B cell (primary cell): ENCODE results near the gene PTMA. TPM values are rescaled to one million over a fixed set of nuclear protein-coding genes. Genes with fewer than 3 reads are reported as not detected.

ENCODE experiments used
- ATAC-seq: fragments of 200-7000 bp; cut with Tn5 transposase; one replicate; pipeline ENCODE4 v1.10.0; 2021; ENCODE audit warnings: low read depth, mild to moderate bottlenecking, moderate number of reproducible peaks, moderate library complexity
- CTCF ChIA-PET: fragments of 350-600 bp; sonication (Branson Sonifier 250); formaldehyde crosslinking; loops from one replicate; lab custom pipeline; 2021; ENCODE audit warnings: antibody characterized with exemption, inconsistent platforms; lab: Charles Lee
- POLR2A ChIA-PET: fragments of 350-600 bp; sonication (Branson Sonifier 250); formaldehyde crosslinking; loops from one replicate; lab custom pipeline; 2021; ENCODE audit warnings: antibody characterized with exemption; lab: Charles Lee
- DNase-seq: peaks from one replicate; pipeline ENCODE4 v3.0.0; 2013
- H2AFZ ChIP-seq: 2 replicates; pipeline ENCODE4 v1.6.1; 2012; ENCODE audit warnings: mild to moderate bottlenecking, low read depth, low read length; ENCODE audit not compliant: insufficient read depth, poor library complexity, severe bottlenecking
- H3K27ac ChIP-seq, 2 donors: 1 replicate in 1 of 2; 2 replicates in 1 of 2; pipeline ENCODE4 v1.5.1; 2012 to 2013; ENCODE audit warnings: low read length in 2 of 2, mild to moderate bottlenecking in 2 of 2, moderate library complexity in 1 of 2
- H3K27me3 ChIP-seq, 4 experiments: fragments of 200-600 bp in 1 of 4; sonication (generic) in 1 of 4; replicated peaks in 1 of 4; 1 replicate in 2 of 4; 2 replicates in 2 of 4; pipeline versions ENCODE4 v1.6.1 to v1.7.0; 2013 to 2016; ENCODE audit warnings: low read length in 3 of 4, mild to moderate bottlenecking in 2 of 4, mixed read lengths in 1 of 4, moderate library complexity in 1 of 4; ENCODE audit not compliant: insufficient read depth in 4 of 4, control insufficient read depth in 3 of 4; ENCODE audit errors: control extremely low read depth in 1 of 4
- H3K36me3 ChIP-seq, 2 experiments: replicated peaks in 1 of 2; 1 replicate in 1 of 2; 2 replicates in 1 of 2; pipeline versions ENCODE4 v1.6.1 to v1.7.1; 2013; ENCODE audit warnings: low read length in 1 of 2; ENCODE audit not compliant: insufficient read depth in 2 of 2, control insufficient read depth in 1 of 2; ENCODE audit errors: control extremely low read depth in 1 of 2, extremely low read depth in 1 of 2
- H3K4me1 ChIP-seq, 2 donors: fragments of 200-600 bp in 1 of 2; sonication (generic) in 1 of 2; 1 replicate in 1 of 2; 2 replicates in 1 of 2; pipeline versions ENCODE4 v1.5.1 to v1.6.1; 2013 to 2017; ENCODE audit warnings: low read length in 2 of 2; ENCODE audit not compliant: control insufficient read depth in 2 of 2, insufficient read depth in 2 of 2
- H3K4me2 ChIP-seq: replicated peaks from 2 replicates; pipeline ENCODE3; 2012; ENCODE audit warnings: mild to moderate bottlenecking, low read depth, low read length; ENCODE audit not compliant: poor library complexity, severe bottlenecking
- H3K4me3 ChIP-seq, 5 experiments: fragments of 200-600 bp in 1 of 5; sonication (generic) in 1 of 5; 1 replicate in 3 of 5; 2 replicates in 2 of 5; pipeline versions ENCODE4 v1.5.1 to v1.7.0; 2011 to 2016; ENCODE audit warnings: low read length in 4 of 5, mild to moderate bottlenecking in 4 of 5, low read depth in 2 of 5, control low read depth in 1 of 5, moderate library complexity in 1 of 5; ENCODE audit not compliant: insufficient read depth in 1 of 5; ENCODE audit errors: control extremely low read depth in 1 of 5, extremely low read depth in 1 of 5
- H3K79me2 ChIP-seq: fragments of 200-600 bp; sonication (generic); one replicate; pipeline ENCODE4 v1.6.0; 2016; ENCODE audit warnings: low read length; ENCODE audit not compliant: control insufficient read depth, insufficient read depth
- H3K9ac ChIP-seq: fragments of 200-600 bp; sonication (generic); 2 replicates; pipeline ENCODE4 v1.6.1; 2017; ENCODE audit warnings: mild to moderate bottlenecking, low read length, moderate library complexity
- H3K9me3 ChIP-seq, 3 donors: one replicate each; pipeline versions ENCODE4 v1.6.1 to v1.7.1; 2013; ENCODE audit warnings: low read length in 2 of 3; ENCODE audit not compliant: control insufficient read depth in 2 of 3, insufficient read depth in 1 of 3; ENCODE audit errors: control extremely low read depth in 1 of 3
- H4K20me1 ChIP-seq: 2 replicates; pipeline ENCODE4 v1.6.0; 2012; ENCODE audit warnings: mild to moderate bottlenecking, low read length; ENCODE audit not compliant: insufficient read depth, control insufficient read depth, poor library complexity, severe bottlenecking
- H3K27ac Mint-ChIP-seq: one replicate; pipeline ENCODE4 v1.8.0; 2021; ENCODE audit warnings: mixed read lengths
- H3K27me3 Mint-ChIP-seq: one replicate; pipeline ENCODE4 v1.8.0; 2021; ENCODE audit warnings: mixed read lengths
- H3K4me1 Mint-ChIP-seq: one replicate; pipeline ENCODE4 v1.8.0; 2021; ENCODE audit warnings: mixed read lengths
- H3K4me3 Mint-ChIP-seq: one replicate; pipeline ENCODE4 v1.8.0; 2021; ENCODE audit warnings: mixed read lengths
- H3K9me3 Mint-ChIP-seq: one replicate; pipeline ENCODE4 v1.8.0; 2022; ENCODE audit warnings: mixed read lengths; ENCODE audit not compliant: insufficient read depth
- EZH2 ChIP-seq: IDR thresholded peaks from 2 replicates; pipeline ENCODE4 v1.6.1; 2012; ENCODE audit warnings: borderline replicate concordance, low read depth, mild to moderate bottlenecking, moderate library complexity, low read length; ENCODE audit not compliant: insufficient read depth, poor library complexity, severe bottlenecking
- WGBS: methylation state at CpG from one replicate; pipeline ENCODE4 v1.1.5; 2013; ENCODE audit warnings: missing lambda C conversion rate; ENCODE audit not compliant: insufficient coverage; 5-methylcytosine and 5-hydroxymethylcytosine counted together
- intact Hi-C: fragments of 100-400 bp; cut with micrococcal nuclease; formaldehyde crosslinking; loops from one replicate; pipeline ENCODE4 v1.10.0; 2022
- polyA plus RNA-seq: library from polyadenylated mRNA; depleted of rRNA; stranded (reverse); fragments of >200 nt; gene quantifications from 2 replicates; pipeline ENCODE4 v1.2.3, GENCODE V29; 2012
- total RNA-seq, 2 donors: library from RNA; stranded (reverse); fragments of 120-200 nt in 1 of 2; gene quantifications; 1 replicate in 1 of 2; 2 replicates in 1 of 2; pipeline versions ENCODE4 v1.2.3 to v1.2.4, GENCODE V29; 2013 to 2022
- TF ChIP-seq, protein P1 (sequence below): fragments of 200-600 bp; IDR thresholded peaks from one replicate; pipeline ENCODE4 v1.8.0; 2022; ENCODE audit warnings: antibody characterized with exemption, mild to moderate bottlenecking

Gene PTMA
- total and polyA plus RNA-seq, 2 donors (not counting 1 experiment from before 2014, with no cell fraction given): 713 to 2,282 TPM

DNA sequence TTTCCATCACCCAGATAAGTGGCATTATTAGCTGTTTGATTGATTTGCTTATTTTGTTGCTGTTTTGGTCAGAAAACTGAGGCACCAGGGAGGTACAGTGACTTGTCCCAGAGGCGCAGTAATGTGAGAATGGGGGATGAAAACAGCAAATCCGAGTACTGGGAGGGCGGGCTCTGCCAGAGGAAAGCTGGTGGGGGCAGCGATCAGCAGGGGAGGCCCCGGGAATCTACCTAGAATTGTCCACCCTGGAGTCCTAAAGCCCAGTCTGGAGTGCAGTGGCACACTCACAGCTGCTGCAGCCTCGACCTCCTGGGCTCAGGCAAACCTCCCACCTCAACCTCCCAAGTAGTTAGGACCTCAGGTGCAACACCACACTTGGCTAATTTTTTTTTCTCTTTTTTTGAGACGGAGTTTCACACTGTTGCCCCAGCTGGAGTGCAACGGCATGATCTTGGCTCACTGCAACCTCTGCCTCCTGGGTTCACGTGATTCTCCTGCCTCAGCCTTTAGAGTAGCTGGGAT lies 17.0 kb upstream of the PTMA start:
- DNase-seq (no peak), ATAC-seq (no peak)
- Histone ChIP-seq H3K27ac (no peak overlapping the region), H3K79me2 (peaks cover 3% of the 10 kb centered on the region), H3K4me2 (no peak overlapping the region), H3K36me3 (no peaks in the 10 kb centered on the region), H3K27me3 (no peaks in the 10 kb centered on the region), H4K20me1 (no peaks in the 10 kb centered on the region), H3K4me1 (peaks cover 9 to 13% of the 10 kb centered on the region in 2 donors), H3K9me3 (no peaks in the 10 kb centered on the region), H2AFZ (no peak overlapping the region), H3K4me3 (no peak overlapping the region), H3K9ac (no peak overlapping the region)
- 89% methylated on average over 9 of the region's 9 CpGs for WGBS
- H3K4me1 Mint-ChIP-seq: peaks cover 16% of the 10 kb centered on the region
- no peaks in the 10 kb centered on the region for H3K27me3 Mint-ChIP-seq
- no peak overlapping the region for H3K4me3 Mint-ChIP-seq
- peak overlapping the region; percentile 10 for H3K27ac Mint-ChIP-seq
- intact Hi-C loops: no loop called here
- ChIA-PET POLR2A (interaction anchor here (1.1 kb wide), 1 partner anchor 12 kb away, joined by 3 read pairs; no protein-coding TSS in a partner anchor), CTCF (interaction anchor here (0.7 to 21.6 kb wide), 4 partner anchors 11 to 25 kb away, joined by 3 to 785 read pairs (median 68); no protein-coding TSS in a partner anchor)
- H3K9me3 Mint-ChIP-seq: no peaks in the 10 kb centered on the region
- no peak for TF ChIP-seq EZH2
- TF ChIP-seq, protein P1, sequence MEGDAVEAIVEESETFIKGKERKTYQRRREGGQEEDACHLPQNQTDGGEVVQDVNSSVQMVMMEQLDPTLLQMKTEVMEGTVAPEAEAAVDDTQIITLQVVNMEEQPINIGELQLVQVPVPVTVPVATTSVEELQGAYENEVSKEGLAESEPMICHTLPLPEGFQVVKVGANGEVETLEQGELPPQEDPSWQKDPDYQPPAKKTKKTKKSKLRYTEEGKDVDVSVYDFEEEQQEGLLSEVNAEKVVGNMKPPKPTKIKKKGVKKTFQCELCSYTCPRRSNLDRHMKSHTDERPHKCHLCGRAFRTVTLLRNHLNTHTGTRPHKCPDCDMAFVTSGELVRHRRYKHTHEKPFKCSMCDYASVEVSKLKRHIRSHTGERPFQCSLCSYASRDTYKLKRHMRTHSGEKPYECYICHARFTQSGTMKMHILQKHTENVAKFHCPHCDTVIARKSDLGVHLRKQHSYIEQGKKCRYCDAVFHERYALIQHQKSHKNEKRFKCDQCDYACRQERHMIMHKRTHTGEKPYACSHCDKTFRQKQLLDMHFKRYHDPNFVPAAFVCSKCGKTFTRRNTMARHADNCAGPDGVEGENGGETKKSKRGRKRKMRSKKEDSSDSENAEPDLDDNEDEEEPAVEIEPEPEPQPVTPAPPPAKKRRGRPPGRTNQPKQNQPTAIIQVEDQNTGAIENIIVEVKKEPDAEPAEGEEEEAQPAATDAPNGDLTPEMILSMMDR: no peak

DNA sequence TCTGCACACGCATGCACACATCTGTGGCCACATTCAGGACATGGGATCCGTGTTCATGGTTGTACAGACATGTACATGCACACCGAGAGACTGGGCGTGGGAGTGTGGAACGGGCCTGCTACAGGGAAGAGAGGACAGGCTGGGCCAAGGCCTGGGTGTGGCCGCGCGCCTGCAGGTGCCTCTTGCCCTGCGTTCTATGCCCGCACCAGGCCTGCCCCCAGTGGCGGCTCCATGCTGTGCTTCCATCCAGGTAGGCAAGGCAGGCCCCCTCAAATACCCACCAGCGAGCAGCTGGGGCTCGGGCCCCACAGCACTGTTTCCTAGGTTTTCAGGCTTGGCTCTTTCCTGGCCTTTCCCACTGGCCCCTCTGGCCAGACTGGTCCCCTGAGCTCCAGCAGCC lies 15.5 kb upstream of the PTMA start:
- Histone ChIP-seq H3K4me1 (peaks cover 0 to under 1% of the 10 kb centered on the region in 2 donors), H3K36me3 (no peaks in the 10 kb centered on the region), H3K79me2 (no peaks in the 10 kb centered on the region), H3K4me2 (no peak overlapping the region), H3K4me3 (no peak overlapping the region), H3K9ac (no peak overlapping the region), H3K27ac (no peak overlapping the region), H2AFZ (no peak overlapping the region), H3K27me3 (no peaks in the 10 kb centered on the region), H3K9me3 (no peaks in the 10 kb centered on the region), H4K20me1 (no peaks in the 10 kb centered on the region)
- no peak for DNase-seq
- TF ChIP-seq, protein P1: no peak
- TF ChIP-seq EZH2: no peak
- no peak for ATAC-seq
- Mint-ChIP-seq H3K27ac (no peak overlapping the region), H3K9me3 (no peaks in the 10 kb centered on the region), H3K4me3 (no peak overlapping the region), H3K4me1 (peaks cover 3% of the 10 kb centered on the region), H3K27me3 (no peaks in the 10 kb centered on the region)
- ChIA-PET POLR2A (interaction anchor here (1.6 kb wide), 1 partner anchor 8 kb away, joined by 13 read pairs; no protein-coding TSS in a partner anchor), CTCF (interaction anchor here (1.3 kb wide), 1 partner anchor 22 kb away, joined by 9 read pairs; no protein-coding TSS in a partner anchor)
- WGBS: 96% methylated on average over 13 of the region's 13 CpGs
- intact Hi-C loops: no loop called here
